ENCODE results near the gene GLIS1.
"Not testable (repeated sequence)": the region's sequence is repeated elsewhere in the genome, so short reads cannot be mapped to it uniquely, and the experiment has no call there.

GLIS1 gene

DNA sequence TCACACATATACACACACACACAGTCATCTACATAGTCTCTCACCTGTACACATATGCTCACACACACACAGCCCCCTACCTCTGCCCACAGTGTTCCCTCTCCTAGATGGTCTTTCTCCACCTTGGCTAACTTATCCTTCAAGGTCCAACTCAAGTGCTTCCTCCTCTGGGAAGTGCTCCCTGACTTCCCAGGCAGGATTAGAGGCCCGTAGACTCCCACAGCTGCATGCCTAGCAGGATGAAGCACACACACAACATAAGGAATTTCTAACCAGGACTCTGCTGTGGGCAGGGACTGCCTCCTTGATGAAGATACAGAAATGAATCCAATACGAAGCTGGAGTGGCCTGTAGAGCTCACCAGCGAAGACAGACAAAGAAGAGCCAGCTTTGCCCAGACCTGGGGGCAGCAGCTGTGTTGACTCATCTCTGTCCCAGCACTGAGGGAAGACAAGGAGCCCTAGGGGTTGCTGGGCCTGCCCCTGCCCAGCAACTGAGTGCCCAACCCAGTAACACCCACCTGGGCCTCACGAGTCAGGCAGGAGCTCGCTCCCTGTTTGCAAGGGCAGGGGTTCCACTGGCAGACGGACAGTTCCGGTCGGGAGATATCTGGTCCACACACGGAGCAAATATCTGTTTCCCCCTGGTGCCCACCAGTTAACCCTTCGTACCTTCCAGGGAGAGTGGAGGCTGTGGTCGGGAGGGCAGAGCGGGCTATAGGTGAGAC lies 178.9 kb downstream of the GLIS1 start:
- no peak for DNase-seq (ENCODE audit: low spot score)

DNA sequence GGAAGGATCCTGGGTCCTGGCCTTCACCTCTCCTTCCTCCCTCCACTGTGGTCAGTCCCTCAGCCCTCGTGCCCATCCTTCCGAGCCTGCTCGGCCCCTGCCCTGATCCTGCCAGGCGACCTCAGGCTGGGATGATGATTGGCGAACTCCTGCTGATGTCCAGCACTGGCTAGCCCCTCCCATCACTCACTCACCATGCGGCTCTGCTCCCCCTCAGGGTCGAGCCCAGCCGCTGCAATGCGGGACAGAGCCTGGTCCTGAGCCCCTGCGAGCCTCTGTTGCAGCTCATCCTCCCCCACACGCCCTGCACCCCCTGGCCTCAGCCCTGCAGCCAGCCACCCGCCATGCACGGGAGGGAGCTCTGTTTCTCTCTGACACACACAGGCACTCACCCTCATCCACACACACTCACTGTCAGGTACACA lies 179.6 kb downstream of the GLIS1 start:
- no peak for DNase-seq (ENCODE audit: low spot score)

- DNase-seq (ENCODE audit: low spot score) = no peak
Measured at GRCh38 chr1:53558739-53559315, 180.1 kb downstream of the GLIS1 start.

GRCh38 chr1:53557830-53558738 lies 180.9 kb downstream of the GLIS1 start:
- DNase-seq (ENCODE audit: low spot score) = no peak

GRCh38 chr1:53557369-53557768 lies 181.6 kb downstream of the GLIS1 start:
- no peak for DNase-seq (ENCODE audit: low spot score)

- no peak for DNase-seq (ENCODE audit: low spot score)
Measured at GRCh38 chr1:53556657-53557227, 182.2 kb downstream of the GLIS1 start.

DNA sequence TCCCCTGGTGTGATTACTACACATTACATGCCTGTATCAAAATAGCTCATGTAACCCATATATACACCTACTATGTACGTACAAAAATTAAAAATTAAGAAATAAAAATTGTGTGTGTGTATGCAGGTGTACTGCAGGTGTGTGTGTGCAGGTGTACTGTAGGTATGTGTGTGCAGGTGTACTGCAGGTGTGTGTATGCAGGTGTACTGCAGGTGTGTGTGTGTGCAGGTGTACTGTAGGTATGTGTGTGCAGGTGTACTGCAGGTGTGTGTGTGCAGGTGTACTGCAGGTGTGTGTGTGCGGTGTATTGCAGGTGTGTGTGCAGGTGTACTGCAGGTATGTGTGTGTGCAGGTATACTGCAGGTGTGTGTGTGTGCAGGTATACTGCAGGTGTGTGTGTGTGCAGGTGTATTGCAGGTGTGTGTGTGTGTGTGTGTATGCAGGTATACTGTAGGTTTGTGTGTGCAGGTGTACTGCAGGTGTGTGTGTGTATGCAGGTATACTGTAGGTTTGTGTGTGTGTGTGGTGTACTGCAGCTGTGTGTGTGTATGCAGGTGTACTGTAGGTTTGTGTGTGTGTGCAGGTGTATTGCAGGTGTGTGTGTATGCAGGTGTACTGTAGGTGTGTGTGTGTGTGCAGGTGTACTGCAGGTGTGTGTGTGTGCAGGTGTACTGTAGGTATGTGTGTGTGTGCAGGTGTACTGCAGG lies 183.2 kb downstream of the GLIS1 start:
- DNase-seq (ENCODE audit: low spot score) = not testable (repeated sequence)

- DNase-seq (ENCODE audit: low spot score) = no peak
Measured at GRCh38 chr1:53554592-53555305, 184.2 kb downstream of the GLIS1 start.

GRCh38 chr1:53553734-53554509 lies 185.0 kb downstream of the GLIS1 start:
- no peak for DNase-seq (ENCODE audit: low spot score)

DNA sequence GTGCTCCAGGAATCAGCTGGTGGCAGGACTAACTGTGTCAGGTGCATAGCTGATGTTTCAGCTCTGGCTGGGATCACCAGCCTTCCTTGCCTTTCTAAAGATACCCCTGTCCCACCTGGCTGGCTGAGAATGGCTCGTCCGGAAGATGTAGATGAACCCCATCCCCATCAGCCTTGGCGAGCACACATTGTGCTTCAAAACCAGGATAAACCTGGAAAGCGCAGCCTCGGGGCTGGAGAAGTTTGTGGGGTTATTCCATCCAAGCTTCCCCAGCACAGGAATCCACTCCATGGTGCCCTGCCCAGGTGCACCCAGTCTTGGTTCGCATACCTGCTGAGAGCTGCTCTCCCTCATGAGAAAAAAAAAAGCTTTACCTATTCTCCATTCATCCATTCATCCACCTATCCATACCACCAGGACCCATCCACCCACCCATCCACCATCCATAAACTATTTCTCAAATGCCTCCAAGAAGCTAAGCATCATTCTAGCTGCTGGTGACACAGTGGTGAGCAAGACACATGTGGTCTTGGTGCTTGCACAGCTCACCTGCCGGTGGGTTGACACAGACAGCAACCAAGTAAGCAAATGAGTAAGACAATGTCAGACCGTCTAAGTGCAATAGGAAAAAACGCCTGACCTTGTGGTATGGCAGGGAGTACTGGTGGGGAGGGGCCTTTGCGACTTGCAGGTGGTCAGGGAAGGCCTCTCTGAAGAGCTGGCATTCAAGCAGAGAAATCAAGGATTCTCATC lies 185.8 kb downstream of the GLIS1 start:
- DNase-seq (ENCODE audit: low spot score) = no peak

DNA sequence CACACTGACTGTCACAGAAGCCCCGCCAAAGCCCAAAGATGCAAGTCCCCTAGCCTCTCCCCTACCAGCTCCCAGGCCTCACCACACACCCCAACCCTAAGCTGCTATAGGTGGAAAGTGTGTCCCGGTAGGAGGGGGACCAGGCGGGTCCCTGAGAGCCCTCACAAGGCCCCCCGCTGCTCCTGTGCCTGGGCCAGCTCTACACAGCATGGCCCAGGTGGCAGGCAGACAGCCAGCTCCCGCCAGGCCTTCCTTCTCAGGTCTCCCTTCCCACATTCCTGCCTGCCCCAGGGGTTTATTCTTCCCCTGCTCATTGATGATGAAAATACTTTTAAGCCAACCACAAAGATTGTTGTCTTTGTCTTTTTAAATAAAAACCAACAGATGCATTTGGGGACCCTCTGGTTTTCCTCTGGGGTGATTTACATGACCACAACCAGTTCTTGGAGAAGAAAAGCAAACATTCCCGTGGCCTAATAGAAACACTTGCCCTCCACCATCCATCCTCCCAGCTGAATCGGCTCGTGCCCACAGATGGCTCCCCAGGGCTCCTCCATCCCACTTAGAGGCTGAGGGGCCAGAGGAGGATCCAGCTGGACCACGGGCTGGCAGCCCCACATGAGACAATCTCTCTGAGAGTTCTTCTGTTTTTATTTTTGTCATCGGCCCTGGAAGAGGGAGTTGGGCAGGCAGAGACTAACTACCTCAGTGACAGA lies 186.7 kb downstream of the GLIS1 start:
- no peak for DNase-seq (ENCODE audit: low spot score)

GRCh38 chr1:53551428-53551995 lies 187.5 kb downstream of the GLIS1 start:
- no peak for DNase-seq (ENCODE audit: low spot score)

- DNase-seq (ENCODE audit: low spot score) = no peak
Measured at GRCh38 chr1:53550201-53550741, 188.7 kb downstream of the GLIS1 start.

DNA sequence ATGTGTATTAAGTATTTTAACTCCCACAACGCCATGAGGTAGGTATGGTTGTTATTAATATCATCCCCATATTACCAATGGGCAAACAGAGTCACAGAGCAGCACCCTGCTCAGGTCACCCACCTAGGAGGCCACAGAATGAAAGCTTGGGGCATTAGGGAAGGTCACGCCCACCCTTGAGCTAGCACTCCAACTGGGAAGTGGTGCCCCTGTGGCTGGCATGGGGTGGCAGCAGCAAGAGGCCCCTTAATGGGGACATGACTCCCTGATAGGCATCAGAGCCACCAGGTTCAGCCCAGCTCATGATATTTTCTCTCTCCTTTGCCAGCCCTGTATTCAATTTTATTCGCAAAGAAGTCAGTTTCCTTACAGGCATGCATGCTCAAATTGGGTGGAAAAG lies 189.2 kb downstream of the GLIS1 start:
- no peak for DNase-seq (ENCODE audit: low spot score)

GRCh38 chr1:53549287-53549686 lies 189.7 kb downstream of the GLIS1 start:
- no peak for DNase-seq (ENCODE audit: low spot score)

GRCh38 chr1:53548031-53548491 lies 190.9 kb downstream of the GLIS1 start:
- no peak for DNase-seq (ENCODE audit: low spot score)

DNA sequence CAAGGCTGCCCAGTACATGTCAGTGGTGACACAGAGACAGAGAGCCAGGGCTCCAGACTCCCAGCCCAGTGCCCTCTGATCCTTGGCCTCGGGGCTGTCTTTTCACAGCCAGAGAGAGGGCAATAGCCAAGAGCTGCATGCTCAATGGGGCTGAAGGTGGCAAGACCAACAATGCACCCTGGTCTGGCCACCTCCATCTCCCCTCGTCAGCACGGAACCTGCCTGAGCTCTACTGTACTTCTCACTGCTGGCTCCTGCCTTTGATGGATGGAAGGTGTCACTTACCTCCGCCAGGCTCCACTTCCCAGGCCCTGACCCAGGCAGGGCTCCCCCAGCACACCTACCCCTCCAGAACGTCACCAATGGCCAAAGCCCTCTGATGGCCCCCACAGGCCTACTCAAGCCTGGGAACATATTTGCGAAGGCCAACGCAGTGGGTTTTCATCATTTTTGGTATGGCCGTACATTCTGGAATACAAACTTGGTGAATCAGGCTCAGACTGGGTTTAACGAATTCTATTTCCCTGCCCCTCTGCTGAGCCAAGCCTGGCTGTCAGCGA lies 191.7 kb downstream of the GLIS1 start:
- no peak for DNase-seq (ENCODE audit: low spot score)

Data from HuH-7 (cell line).